CD4-positive, alpha-beta T cell (primary cell): ENCODE measurements around the gene FHOD3. TPM values are rescaled to one million over a fixed set of nuclear protein-coding genes. Genes with fewer than 3 reads are reported as not detected.
"Not testable (repeated sequence)": the region's sequence is repeated elsewhere in the genome, so short reads cannot be mapped to it uniquely, and the experiment has no call there.

ENCODE experiments used
- ATAC-seq: fragments of 200-7000 bp; cut with Tn5 transposase; one replicate; pipeline ENCODE4 v1.10.0; 2022; ENCODE audit warnings: mild to moderate bottlenecking; ENCODE audit not compliant: poor library complexity
- CTCF ChIA-PET: fragments of 350-600 bp; sonication (Branson Sonifier 250); formaldehyde crosslinking; loops from one replicate; lab custom pipeline; 2021; ENCODE audit warnings: antibody characterized with exemption, inconsistent platforms; lab: Charles Lee
- POLR2A ChIA-PET: fragments of 350-600 bp; sonication (Branson Sonifier 250); formaldehyde crosslinking; loops from one replicate; lab custom pipeline; 2021; ENCODE audit warnings: antibody characterized with exemption, inconsistent platforms; lab: Charles Lee
- DNase-seq, 14 experiments: peaks; one replicate each; pipeline ENCODE4 v3.0.0-alpha.2; 2013 to 2020; ENCODE audit warnings: mixed read lengths in 2 of 14
- H3K27ac ChIP-seq, 2 donors: one replicate each; pipeline versions ENCODE4 v1.5.1 to v1.7.0; 2013; ENCODE audit warnings: low read length in 2 of 2, low read depth in 1 of 2, mild to moderate bottlenecking in 1 of 2
- H3K27me3 ChIP-seq, 2 experiments: 1 replicate in 1 of 2; 2 replicates in 1 of 2; pipeline versions ENCODE4 v1.6.1 to v1.7.0; 2013; ENCODE audit warnings: low read length in 2 of 2, control low read depth in 1 of 2, mild to moderate bottlenecking in 1 of 2, moderate library complexity in 1 of 2; ENCODE audit not compliant: insufficient read depth in 2 of 2, control insufficient read depth in 1 of 2
- H3K36me3 ChIP-seq: one replicate; pipeline ENCODE4 v1.6.1; 2013; ENCODE audit warnings: low read length, control low read depth; ENCODE audit not compliant: insufficient read depth
- H3K4me1 ChIP-seq: one replicate; pipeline ENCODE4 v1.6.1; 2013; ENCODE audit warnings: low read length, control low read depth; ENCODE audit not compliant: insufficient read depth
- H3K4me3 ChIP-seq: one replicate; pipeline ENCODE4 v1.5.1; 2013; ENCODE audit warnings: mild to moderate bottlenecking, low read length, moderate library complexity
- H3K9me3 ChIP-seq, 2 experiments: 1 replicate in 1 of 2; 2 replicates in 1 of 2; pipeline versions ENCODE4 v1.6.1 to v1.7.0; 2013; ENCODE audit warnings: low read length in 2 of 2, mild to moderate bottlenecking in 2 of 2, control low read depth in 1 of 2, moderate library complexity in 1 of 2; ENCODE audit not compliant: control insufficient read depth in 1 of 2, insufficient read depth in 1 of 2
- H3K27ac Mint-ChIP-seq: one replicate; pipeline ENCODE4 v1.8.0; 2020; ENCODE audit warnings: mixed read lengths
- H3K27me3 Mint-ChIP-seq: one replicate; pipeline ENCODE4 v1.8.0; 2021; ENCODE audit warnings: mixed read lengths
- H3K36me3 Mint-ChIP-seq: one replicate; pipeline ENCODE4 v1.8.0; 2021; ENCODE audit warnings: low read depth, mixed read lengths
- H3K4me1 Mint-ChIP-seq: one replicate; pipeline ENCODE4 v1.8.0; 2021; ENCODE audit warnings: low read depth, mixed read lengths
- H3K4me3 Mint-ChIP-seq: one replicate; pipeline ENCODE4 v1.8.0; 2020; ENCODE audit warnings: mild to moderate bottlenecking, mixed read lengths
- H3K9me3 Mint-ChIP-seq: one replicate; pipeline ENCODE4 v1.8.0; 2020; ENCODE audit warnings: mixed read lengths
- intact Hi-C, 2 experiments: fragments of 100-400 bp; cut with DNase I in 1 of 2; cut with micrococcal nuclease in 1 of 2; formaldehyde crosslinking; loops; one replicate each; pipeline versions ENCODE4 v1.15.1 to v1.9.0; 2023 to 2025; cut with DNase I, micrococcal nuclease
- total RNA-seq, 174 experiments: library from RNA in 2 of 174; stranded (reverse) in 2 of 174; gene quantifications; one replicate each; pipeline ENCODE4 v1.2.3 and lab custom pipeline; 2021 to 2026
- TF ChIP-seq, protein P1 (sequence below): fragments of 200-600 bp; IDR thresholded peaks from one replicate; pipeline ENCODE4 v1.8.0; 2022; ENCODE audit warnings: antibody characterized with exemption, mild to moderate bottlenecking

The FHOD3 gene
- total RNA-seq, 2 experiments from 2014 or later: not detected

DNA sequence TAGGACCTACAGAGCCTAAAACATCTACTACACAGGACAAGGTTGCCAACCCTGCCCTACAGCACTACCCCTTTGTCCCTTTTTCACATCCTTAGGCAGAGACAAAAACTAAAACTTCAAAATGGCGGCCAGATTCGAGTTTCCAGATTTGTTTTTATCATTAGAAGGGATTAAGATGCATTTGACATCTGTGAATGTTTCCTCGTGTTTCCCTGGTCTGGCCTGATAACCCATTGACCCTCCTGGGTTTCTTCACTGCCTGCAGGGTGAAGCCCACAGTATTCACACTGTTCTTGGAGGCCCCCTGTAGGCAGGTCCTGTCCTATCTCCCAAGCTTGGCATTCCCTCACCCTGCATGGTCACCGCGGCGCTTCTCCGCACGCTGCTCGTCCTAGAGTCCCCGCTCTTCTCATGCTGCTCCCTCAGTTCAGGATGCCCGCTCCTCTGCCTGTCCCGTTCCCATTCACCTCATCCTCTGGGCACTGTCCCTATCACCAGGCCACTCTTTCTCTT lies 463.7 kb downstream of the FHOD3 start:
- H3K9me3 ChIP-seq: peaks cover 0 to 4% of the 10 kb centered on the region in 2 experiments
- POLR2A ChIA-PET: no interaction called here
- H3K27me3 ChIP-seq: peaks cover 0 to 3% of the 10 kb centered on the region in 2 experiments
- intact Hi-C loops: no loop called here
- Mint-ChIP-seq H3K27me3 (peaks cover 17% of the 10 kb centered on the region), H3K4me3 (no peak overlapping the region), H3K27ac (no peak overlapping the region), H3K9me3 (no peaks in the 10 kb centered on the region), H3K4me1 (no peaks in the 10 kb centered on the region), H3K36me3 (no peaks in the 10 kb centered on the region)
- H3K4me1 ChIP-seq: no peaks in the 10 kb centered on the region
- ATAC-seq (no peak), DNase-seq (no peak)
- no peak overlapping the region for H3K27ac ChIP-seq
- TF ChIP-seq, protein P1, sequence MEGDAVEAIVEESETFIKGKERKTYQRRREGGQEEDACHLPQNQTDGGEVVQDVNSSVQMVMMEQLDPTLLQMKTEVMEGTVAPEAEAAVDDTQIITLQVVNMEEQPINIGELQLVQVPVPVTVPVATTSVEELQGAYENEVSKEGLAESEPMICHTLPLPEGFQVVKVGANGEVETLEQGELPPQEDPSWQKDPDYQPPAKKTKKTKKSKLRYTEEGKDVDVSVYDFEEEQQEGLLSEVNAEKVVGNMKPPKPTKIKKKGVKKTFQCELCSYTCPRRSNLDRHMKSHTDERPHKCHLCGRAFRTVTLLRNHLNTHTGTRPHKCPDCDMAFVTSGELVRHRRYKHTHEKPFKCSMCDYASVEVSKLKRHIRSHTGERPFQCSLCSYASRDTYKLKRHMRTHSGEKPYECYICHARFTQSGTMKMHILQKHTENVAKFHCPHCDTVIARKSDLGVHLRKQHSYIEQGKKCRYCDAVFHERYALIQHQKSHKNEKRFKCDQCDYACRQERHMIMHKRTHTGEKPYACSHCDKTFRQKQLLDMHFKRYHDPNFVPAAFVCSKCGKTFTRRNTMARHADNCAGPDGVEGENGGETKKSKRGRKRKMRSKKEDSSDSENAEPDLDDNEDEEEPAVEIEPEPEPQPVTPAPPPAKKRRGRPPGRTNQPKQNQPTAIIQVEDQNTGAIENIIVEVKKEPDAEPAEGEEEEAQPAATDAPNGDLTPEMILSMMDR: no peak
- no peak overlapping the region for H3K4me3 ChIP-seq
- H3K36me3 ChIP-seq: no peaks in the 10 kb centered on the region
- CTCF ChIA-PET: no interaction called here

DNA sequence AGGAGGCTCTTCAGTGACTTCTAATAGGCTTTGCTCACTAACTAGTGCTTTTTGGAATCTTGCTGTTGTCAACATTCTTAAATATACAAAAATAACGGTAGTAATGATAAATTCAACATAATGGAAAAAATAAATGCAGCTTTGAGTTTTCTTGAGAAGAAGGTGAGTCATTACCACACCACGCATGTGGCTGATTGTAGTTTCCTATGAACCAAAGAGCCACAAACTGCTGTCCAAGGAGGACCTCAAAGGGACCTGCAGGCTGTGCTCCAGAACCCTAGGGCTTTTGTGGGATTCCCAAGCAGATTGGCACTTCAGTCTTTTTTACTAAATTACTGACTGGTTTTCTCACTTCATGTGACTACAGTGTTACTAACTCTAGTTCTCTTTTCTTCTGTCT lies 464.6 kb downstream of the FHOD3 start:
- no peak for DNase-seq
- ATAC-seq: no peak
- no peaks in the 10 kb centered on the region for H3K4me1 ChIP-seq
- Mint-ChIP-seq H3K27ac (no peak overlapping the region), H3K4me1 (no peaks in the 10 kb centered on the region), H3K27me3 (peaks cover 13% of the 10 kb centered on the region), H3K4me3 (no peak overlapping the region), H3K9me3 (no peaks in the 10 kb centered on the region), H3K36me3 (no peaks in the 10 kb centered on the region)
- intact Hi-C loops: no loop called here
- no peaks in the 10 kb centered on the region for H3K36me3 ChIP-seq
- ChIA-PET POLR2A (no interaction called here), CTCF (no interaction called here)
- TF ChIP-seq, protein P1: no peak
- peaks cover 0 to 3% of the 10 kb centered on the region in 2 experiments for H3K27me3 ChIP-seq
- peaks cover 0 to 4% of the 10 kb centered on the region in 2 experiments for H3K9me3 ChIP-seq
- no peak overlapping the region for H3K4me3 ChIP-seq
- H3K27ac ChIP-seq: no peak overlapping the region

DNA sequence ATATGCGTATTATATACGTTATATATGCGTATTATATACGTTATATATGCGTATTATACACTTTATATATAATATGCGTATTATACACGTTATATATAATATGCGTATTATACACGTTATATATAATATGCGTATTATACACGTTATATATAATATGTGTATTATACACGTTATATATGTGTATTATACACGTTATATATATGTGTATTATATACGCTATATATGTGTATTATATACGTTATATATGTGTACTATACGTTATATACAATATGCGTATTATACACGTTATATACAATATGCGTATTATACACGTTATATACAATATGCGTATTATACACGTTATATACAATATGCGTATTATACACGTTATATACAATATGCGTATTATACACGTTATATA lies 465.5 kb downstream of the FHOD3 start:
- DNase-seq, CTCF ChIA-PET, intact Hi-C loops, H3K27me3 ChIP-seq, H3K4me1 Mint-ChIP-seq, H3K4me1 ChIP-seq, H3K4me3 ChIP-seq, H3K4me3 Mint-ChIP-seq, H3K9me3 ChIP-seq, H3K27ac Mint-ChIP-seq, ATAC-seq, H3K27ac ChIP-seq, H3K36me3 ChIP-seq, H3K9me3 Mint-ChIP-seq, H3K36me3 Mint-ChIP-seq, POLR2A ChIA-PET: not testable (repeated sequence)
- peaks cover 13% of the 10 kb centered on the region for H3K27me3 Mint-ChIP-seq

DNA sequence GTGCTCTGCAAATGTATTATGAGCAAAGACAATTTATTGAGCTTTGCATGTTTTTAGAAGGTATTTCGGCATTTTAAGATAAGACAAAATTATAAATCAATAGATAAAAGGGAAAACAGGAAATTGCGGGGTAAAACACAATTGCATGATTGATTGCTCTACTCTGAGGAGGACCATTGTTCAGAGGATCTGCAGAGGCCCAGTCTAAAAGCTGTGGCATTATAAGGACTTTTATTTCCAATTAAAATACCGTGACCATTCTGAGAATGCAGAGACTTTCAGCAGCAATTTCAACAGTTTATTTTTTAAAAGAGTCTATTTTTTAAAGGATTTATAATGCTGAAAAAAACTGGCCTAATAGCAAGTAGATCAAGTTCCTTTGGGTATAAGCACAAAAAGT lies 469.3 kb downstream of the FHOD3 start:
- Mint-ChIP-seq H3K9me3 (no peaks in the 10 kb centered on the region), H3K27me3 (peaks cover 8% of the 10 kb centered on the region), H3K4me1 (peaks cover 8% of the 10 kb centered on the region), H3K27ac (no peak overlapping the region), H3K36me3 (no peaks in the 10 kb centered on the region), H3K4me3 (no peak overlapping the region)
- no peak overlapping the region for H3K27ac ChIP-seq
- ChIA-PET POLR2A (no interaction called here), CTCF (no interaction called here)
- H3K4me3 ChIP-seq: no peak overlapping the region
- no peaks in the 10 kb centered on the region for H3K36me3 ChIP-seq
- TF ChIP-seq, protein P1: no peak
- peaks cover 0 to 5% of the 10 kb centered on the region in 2 experiments for H3K27me3 ChIP-seq
- no peaks in the 10 kb centered on the region for H3K9me3 ChIP-seq
- ATAC-seq (no peak), DNase-seq (no peak)
- intact Hi-C loops: no loop called here
- H3K4me1 ChIP-seq: peaks cover 8% of the 10 kb centered on the region
